Vagina (tissue), 2 donors: ENCODE results near the gene LSM4.

Experiments used
- CTCF ChIP-seq, 3 experiments: fragments of 450-650 bp in 2 of 3; fragments of 200-600 bp in 1 of 3; sonication (generic) in 1 of 3; IDR thresholded peaks; one replicate each; pipeline ENCODE4 v1.5.1; 2017 to 2019; ENCODE audit warnings: antibody characterized with exemption in 3 of 3, mild to moderate bottlenecking in 2 of 3, moderate library complexity in 2 of 3
- POLR2A ChIP-seq, 2 donors: fragments of 450-650 bp; IDR thresholded peaks; one replicate each; pipeline ENCODE4 v1.6.1; 2017; ENCODE audit warnings: antibody characterized with exemption in 2 of 2, mild to moderate bottlenecking in 2 of 2, moderate library complexity in 2 of 2
- POLR2AphosphoS5 ChIP-seq, 2 donors: sonication (generic); formaldehyde crosslinking; IDR thresholded peaks; one replicate each; pipeline ENCODE4 v1.9.0; 2017; ENCODE audit warnings: antibody characterized with exemption in 2 of 2, mild to moderate bottlenecking in 2 of 2, low read depth in 1 of 2; ENCODE audit not compliant: insufficient read depth in 1 of 2

DNA sequence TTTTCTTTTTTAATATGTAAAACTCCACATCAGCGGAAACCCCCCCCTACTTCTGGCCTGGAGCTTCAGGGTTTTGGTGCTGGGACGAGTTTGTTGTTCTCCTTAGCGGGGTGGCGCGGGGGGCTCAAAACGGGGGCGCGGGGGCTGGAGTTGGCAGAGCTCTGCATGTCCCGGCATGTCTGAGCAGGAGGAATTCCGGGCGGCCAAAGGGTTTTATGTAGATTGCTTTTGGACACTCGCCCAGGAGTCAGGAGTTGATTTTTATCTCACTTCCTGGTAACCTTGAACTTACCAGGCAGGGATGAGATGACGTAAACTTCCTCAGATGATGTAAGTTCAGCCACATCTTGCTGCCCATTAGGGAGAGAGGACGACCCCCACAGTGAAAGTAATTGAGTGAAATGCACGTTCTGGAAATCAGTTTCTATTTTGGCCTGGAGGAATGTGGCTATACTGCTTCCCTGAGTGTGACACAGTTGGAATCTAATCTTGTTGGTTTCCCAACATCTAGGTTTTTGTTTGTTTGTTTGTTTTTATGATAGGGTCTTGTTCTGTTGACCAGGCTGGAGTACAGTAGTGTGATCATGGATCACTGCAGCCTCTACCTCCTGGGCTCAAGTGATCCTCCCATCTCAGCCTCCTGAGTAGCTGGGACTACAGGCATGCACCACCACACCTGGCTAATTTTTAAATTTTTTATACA is 42.1 kb upstream of the LSM4 start:
- no peak for TF ChIP-seq CTCF (IDR thresholded peaks at IDR 0.05)
- peak; percentile 51 to 83 for TF ChIP-seq POLR2AphosphoS5 (IDR thresholded peaks at IDR 0.05; ENCODE audit: insufficient read depth in 1 of 2, low read depth in 1 of 2)
- no peak for TF ChIP-seq POLR2A (IDR thresholded peaks at IDR 0.05)
